GM21825 (cell line): Measurements from ENCODE around the gene LACC1.

ENCODE experiments used
- ATAC-seq: cut with Tn5 transposase; IDR thresholded peaks from one replicate; pipeline ENCODE4 v1.9.1; 2021; ENCODE audit warnings: mild to moderate bottlenecking, moderate library complexity; ENCODE audit not compliant: unreplicated experiment

The LACC1 gene

DNA sequence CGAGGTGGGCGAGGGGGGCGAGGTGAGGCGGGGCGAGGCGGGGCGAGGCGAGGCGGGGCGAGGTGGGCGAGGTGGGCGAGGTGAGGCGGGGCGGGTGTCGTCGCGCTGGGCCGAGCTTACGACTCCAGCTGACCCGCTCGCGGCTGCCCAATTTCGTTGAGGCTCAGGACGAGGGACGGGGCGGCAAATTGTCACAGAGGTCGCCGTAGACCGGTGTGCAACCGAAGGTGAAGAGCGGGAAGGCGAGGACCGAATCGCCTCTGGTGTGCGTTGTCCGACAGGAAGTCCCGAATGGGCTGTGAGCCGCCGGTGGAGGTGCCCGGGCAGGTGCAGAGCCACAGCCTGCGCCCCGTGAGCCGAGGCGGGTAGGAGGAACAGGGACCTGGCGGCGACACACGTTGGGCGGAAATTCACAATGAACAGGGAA is at the start of gene LACC1:
LACC1 (plus strand) TSS at position 150 of the 427 bp plus-strand sequence. CDS start 1,082 bp downstream, outside the sequence.
- peak; percentile 37 for ATAC-seq

DNA sequence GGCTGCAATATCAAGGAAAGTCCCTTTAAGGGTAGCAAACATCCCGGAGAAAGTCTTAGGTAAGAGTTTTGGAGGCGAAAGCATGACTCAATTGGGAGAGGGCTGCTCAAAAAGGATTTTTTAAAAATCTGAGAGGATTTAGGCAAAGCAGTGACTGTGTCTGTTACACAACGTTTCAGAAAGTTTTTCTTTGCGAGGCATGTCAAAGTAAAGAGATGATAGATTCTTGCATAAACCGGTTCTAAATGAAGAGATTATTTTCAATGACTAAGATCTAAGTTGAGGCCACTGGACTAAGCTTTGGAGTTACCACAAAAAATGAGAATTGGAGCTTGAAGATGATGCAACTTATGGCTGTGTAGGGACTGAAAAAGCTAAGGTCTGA is 49.2 kb upstream of the LACC1 start:
- ATAC-seq = no peak

DNA sequence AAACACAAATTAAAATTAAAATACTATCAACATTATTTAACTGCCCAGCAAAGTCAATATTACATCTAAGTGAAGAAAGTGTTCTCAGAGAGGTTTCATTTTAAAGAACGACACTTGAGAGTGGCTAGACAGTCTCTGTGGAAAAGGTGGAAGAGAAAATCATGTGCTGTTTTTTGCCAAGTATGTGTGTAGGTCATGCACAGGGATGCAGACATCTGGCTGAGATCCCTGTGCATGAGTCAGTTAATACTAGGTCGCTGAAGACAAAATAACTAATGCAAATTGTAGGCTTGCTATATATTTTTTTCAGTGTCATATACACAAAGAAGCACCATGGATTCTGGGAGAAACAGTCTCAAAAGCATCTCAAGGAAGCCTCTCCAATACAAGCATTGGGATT is 48.6 kb upstream of the LACC1 start:
- ATAC-seq = no peak

- no peak for ATAC-seq
Measured at GRCh38 chr13:43835701-43836100, 44.0 kb upstream of the LACC1 start.

DNA sequence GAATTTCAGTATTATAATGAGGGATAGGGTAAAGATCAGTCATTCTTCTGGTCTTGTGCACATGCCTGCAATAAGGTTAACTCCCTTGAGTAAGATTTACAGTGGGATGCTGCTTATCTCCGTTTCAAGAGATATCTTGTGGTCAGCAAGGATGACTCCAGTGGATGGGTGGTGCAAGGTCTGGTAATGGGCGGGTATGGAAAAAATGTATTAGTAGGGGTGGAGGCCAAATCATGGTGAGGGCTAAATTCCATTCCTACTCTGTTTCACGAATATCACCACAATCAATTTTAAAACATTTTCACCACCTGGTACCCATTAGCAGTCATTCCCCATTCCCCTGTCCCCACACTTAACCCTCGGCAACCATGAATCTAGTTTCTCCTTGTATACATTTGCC is 40.8 kb upstream of the LACC1 start:
- no peak for ATAC-seq

DNA sequence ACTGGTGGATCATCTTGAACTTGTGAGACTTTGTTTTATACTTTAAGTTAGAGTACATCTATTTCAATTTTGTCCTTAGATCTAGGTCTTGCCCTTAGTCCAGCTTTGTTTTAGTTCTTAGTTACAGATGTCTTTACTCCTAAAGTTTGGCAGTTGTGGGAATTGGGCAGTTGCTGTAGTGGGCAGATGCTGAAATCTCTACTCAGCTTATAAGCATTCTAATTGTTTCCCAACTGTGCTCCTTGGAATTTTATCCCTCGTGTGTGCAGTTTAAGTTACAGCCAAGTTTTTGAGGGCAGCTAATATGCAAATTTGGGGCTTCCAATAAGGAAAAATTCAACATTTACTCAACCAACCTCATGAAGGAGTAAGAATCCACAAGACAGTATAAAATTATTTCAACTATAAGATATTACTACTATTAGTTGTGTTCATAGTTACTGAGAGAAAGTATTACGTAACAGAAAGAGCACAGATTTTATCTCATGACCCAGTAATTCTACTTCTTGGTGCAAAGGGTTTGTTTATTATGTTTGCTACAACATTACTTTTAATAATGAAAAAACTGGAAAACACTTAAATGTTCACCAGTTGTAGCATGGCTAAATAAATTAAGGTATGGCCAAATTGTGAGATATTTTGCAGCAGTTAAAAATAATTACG is 33.1 kb upstream of the LACC1 start:
- no peak for ATAC-seq

DNA sequence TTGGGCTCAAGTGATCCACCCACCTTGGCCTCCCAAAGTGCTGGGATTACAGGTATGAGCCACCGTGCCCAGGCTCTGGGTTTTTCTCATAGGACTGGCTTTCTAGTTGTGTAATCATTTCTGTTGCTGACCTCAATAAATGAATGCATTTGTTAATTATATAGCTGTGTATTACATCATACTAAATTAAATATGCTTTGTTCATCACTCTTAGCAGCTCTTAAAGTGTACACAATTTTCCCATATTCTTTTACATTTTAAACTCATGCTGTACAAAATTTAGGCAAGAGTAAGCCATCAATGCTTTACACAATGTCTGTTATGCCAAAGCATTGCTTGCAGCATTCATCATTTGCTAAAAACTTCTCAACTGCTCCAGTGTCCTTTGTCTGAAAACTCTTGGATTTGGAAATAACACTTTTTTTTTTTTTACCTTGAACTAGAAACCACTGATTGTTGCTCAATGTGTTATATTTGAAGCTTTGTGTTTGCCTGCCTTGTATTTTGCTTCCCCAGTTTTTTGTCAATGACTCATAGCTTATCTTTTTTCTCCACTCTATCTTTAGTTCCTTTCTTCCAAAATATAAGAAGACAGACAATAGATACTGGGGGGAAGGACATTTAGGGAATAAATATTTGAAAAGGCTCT is 31.6 kb upstream of the LACC1 start:
- no peak for ATAC-seq

DNA sequence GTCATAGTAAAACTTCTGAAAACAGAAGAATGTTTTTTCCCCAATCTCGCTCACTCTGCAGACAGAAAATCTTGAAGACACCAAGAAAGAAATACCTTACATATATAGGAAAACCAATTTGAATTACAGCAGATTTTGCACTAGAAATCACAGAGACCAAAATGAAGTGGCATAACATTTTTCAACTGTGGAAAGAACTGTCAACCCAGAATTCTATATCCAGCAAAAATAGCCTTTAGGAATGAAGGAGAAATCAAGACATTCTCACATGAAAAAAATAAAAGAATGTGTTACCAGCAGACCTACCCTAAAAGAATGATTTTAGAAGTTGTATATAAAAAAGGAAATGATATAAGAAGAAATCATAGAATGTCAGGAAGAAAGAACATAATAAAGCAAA is 28.8 kb upstream of the LACC1 start:
- no peak for ATAC-seq

- no peak for ATAC-seq
Measured at GRCh38 chr13:43852923-43853404, 26.7 kb upstream of the LACC1 start.

- ATAC-seq = no peak
Measured at GRCh38 chr13:43861863-43862262, 17.8 kb upstream of the LACC1 start.

- no peak for ATAC-seq
Measured at GRCh38 chr13:43864921-43865320, 14.8 kb upstream of the LACC1 start.

DNA sequence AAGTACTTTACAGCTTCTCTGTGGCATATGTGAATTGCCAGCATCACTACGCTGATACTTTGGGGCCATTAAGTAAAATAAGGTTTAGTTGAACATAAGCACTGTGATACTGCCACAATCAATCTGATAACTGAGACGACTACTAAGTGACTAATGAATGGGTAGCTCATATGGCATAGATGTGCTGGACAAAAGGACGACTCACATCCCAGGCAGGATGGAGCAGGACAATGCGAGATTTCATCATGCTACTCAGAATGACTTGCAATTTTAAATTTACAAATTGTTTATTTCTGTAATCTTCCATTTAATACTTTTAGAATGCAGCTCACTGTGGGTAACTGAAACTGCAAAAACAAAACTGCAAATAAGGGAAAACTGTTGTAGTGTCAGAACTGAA is 13.8 kb upstream of the LACC1 start:
- no peak for ATAC-seq

DNA sequence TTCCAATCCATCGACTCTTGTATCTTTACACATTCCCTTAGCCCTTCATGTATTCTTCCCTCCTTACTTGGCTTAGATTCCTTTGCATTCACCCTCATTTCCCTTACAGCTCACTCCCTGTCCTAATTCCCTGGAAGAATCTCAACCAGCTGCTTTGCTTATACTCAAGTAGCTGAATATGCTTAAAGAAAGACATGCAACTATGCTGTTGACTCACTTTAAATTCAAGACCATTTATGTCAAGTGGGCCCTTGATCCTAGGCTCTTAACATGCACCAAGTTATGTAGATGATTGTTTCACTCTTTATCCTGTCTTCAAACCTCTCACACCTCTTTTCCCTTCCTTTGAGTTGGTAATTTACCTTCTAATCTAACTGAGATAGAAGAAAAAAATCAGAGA is 7.5 kb upstream of the LACC1 start:
- ATAC-seq = no peak

GRCh38 chr13:43874504-43875092 is 5.1 kb upstream of the LACC1 start:
- ATAC-seq = no peak

DNA sequence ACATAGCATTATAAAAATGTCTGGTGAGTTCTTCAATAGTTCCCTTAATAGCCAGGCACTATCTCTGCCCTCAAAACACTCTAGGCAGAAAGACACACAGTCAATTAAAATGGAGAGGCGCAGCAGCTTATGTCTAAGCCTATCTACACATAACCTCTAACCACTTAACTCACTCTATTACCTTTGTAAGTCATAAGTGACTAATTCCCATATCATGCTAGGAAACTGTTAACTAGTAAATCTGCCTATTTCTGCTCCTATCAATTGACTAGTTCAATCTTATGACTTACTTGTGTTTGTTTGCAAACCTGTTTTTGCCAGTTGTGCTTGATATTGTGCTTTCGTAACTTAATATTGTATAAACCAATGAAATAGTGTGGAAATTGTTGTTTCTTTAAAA is 3.3 kb upstream of the LACC1 start:
- ATAC-seq = no peak

- no peak for ATAC-seq
Measured at GRCh38 chr13:43877326-43877725, 2.4 kb upstream of the LACC1 start.

DNA sequence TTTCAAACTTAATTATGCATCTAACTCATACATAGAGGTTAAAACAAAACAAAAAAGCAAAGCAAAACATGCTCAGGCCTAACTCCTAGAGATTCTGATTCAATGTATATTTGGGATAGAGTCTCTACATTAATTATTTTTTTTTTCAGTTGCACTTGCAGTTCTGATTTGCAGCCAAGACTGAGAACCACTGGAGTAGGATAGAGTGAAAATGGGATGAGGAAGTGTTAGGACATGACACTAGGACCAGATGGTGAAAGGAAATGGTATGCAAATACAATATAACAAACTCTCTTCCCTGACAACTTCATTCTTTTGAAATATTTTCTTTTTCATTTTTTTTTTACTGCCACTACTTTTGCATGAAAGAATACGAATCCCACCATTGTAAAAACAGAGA is 1.9 kb upstream of the LACC1 start:
- no peak for ATAC-seq

GRCh38 chr13:43878892-43879754 is 581 bp upstream of the LACC1 start, which contains the start of gene CCDC122:
Gene CCDC122, minus strand, starts transcription at chr13:43879740. Its CDS starts 10,364 bp downstream, at chr13:43869376.
- ATAC-seq = peak; percentile 72

DNA sequence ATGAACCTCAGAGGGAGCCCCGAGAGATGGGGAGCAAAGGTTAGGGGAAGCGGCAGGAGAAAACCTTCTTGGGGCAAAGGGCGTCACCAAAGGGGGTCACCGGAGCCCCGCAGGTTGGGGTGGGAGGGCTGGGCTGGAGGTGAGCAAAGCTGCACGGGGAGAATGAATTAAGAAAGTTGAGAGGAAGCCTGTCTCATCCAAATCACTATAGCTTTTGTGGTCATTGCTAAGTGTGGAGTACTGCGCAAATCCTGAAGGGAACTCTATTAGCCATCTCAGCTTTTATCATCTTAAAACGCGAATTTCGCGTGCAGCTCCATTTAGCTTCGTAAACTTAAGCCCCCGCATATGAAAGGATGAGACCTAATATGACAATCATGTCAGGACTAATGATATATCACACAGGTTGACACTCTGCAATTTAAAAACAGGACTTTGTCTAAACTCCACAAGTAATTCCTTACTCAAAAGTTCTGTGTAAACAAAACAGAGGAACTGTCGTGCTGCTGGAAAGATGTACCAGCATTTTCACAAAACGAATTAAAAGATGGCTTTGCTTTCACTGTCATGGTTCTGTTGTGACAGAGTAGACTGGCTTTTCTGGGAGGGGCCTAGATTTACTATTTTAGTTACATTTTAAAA is 631 bp downstream of the LACC1 start:
- no peak for ATAC-seq

GRCh38 chr13:43880926-43881325 is 1.2 kb downstream of the LACC1 start:
- ATAC-seq = no peak

- no peak for ATAC-seq
Measured at GRCh38 chr13:43881580-43881979, 1.9 kb downstream of the LACC1 start.
